ENCODE measurements around the gene TEF.

GRCh38 chr22:41359376-41359775 lies 22.4 kb upstream of the TEF start:
- TF ChIP-seq CTCF (IDR thresholded peaks at IDR 0.05): no peak
- TF ChIP-seq POLR2A (IDR thresholded peaks at IDR 0.05): no peak

Data from testis (tissue), 2 donors.